ENCODE data around the gene IGF2BP3. TPM values are rescaled to one million over a fixed set of nuclear protein-coding genes. Genes with fewer than 3 reads are reported as not detected.

Gene IGF2BP3
- total RNA-seq, 4 donors from 2014 or later, result 0.15 TPM; not detected in 3

- intact Hi-C loops (cut with DNase I; ENCODE audit: low total_unique reads), result no loop called here
- WGBS, 2 donors, result 77 to 82% methylated on average over 3 of the region's 3 CpGs
- TF ChIP-seq POLR2A (IDR thresholded peaks at IDR 0.05), result no peak
- no peak for TF ChIP-seq CTCF (IDR thresholded peaks at IDR 0.05)
- no peak for DNase-seq (ENCODE audit: low spot score in 2 of 2)
- H3K4me3 ChIP-seq (ENCODE audit: low read depth, poor library complexity, severe bottlenecking), result no peak overlapping the region
These were observed 12.2 kb downstream of the IGF2BP3 start for GRCh38 chr7:23458044-23458443.

GRCh38 chr7:23456093-23456492, 14.2 kb downstream of the IGF2BP3 start:
- no peak overlapping the region for H3K4me3 ChIP-seq (ENCODE audit: low read depth, poor library complexity, severe bottlenecking)
- TF ChIP-seq CTCF (IDR thresholded peaks at IDR 0.05), result no peak
- TF ChIP-seq POLR2A (IDR thresholded peaks at IDR 0.05), result no peak
- 90 to 91% methylated on average over 3 of the region's 3 CpGs for WGBS, 2 donors
- intact Hi-C loops (cut with DNase I; ENCODE audit: low total_unique reads), result no loop called here
- no peak for DNase-seq (ENCODE audit: low spot score in 2 of 2)

GRCh38 chr7:23454881-23455526, 15.3 kb downstream of the IGF2BP3 start:
- intact Hi-C loops (cut with DNase I; ENCODE audit: low total_unique reads), result no loop called here
- H3K4me3 ChIP-seq (ENCODE audit: low read depth, poor library complexity, severe bottlenecking), result no peak overlapping the region
- TF ChIP-seq POLR2A (IDR thresholded peaks at IDR 0.05), result no peak
- TF ChIP-seq CTCF (IDR thresholded peaks at IDR 0.05), result no peak
- WGBS, 2 donors, result 84 to 89% methylated on average over 5 of the region's 5 CpGs
- DNase-seq (ENCODE audit: low spot score in 2 of 2), result no peak

- TF ChIP-seq POLR2A (IDR thresholded peaks at IDR 0.05), result no peak
- TF ChIP-seq CTCF (IDR thresholded peaks at IDR 0.05), result no peak
- intact Hi-C loops (cut with DNase I; ENCODE audit: low total_unique reads), result no loop called here
- no peak overlapping the region for H3K4me3 ChIP-seq (ENCODE audit: low read depth, poor library complexity, severe bottlenecking)
- DNase-seq (ENCODE audit: low spot score in 2 of 2), result no peak
- 76 to 82% methylated on average over 6 of the region's 6 CpGs for WGBS, 2 donors
These were observed 19.8 kb downstream of the IGF2BP3 start for GRCh38 chr7:23450518-23450917.

GRCh38 chr7:23449941-23450340, 20.4 kb downstream of the IGF2BP3 start:
- H3K4me3 ChIP-seq (ENCODE audit: low read depth, poor library complexity, severe bottlenecking), result no peak overlapping the region
- no peak for DNase-seq (ENCODE audit: low spot score in 2 of 2)
- TF ChIP-seq CTCF (IDR thresholded peaks at IDR 0.05) (no peak), POLR2A (IDR thresholded peaks at IDR 0.05) (no peak)
- intact Hi-C loops (cut with DNase I; ENCODE audit: low total_unique reads), result no loop called here
- WGBS, 2 donors, result 83 to 86% methylated on average over 3 of the region's 3 CpGs

- 86 to 88% methylated on average over 5 of the region's 5 CpGs for WGBS, 2 donors
- DNase-seq (ENCODE audit: low spot score in 2 of 2), result no peak
- no peak overlapping the region for H3K4me3 ChIP-seq (ENCODE audit: low read depth, poor library complexity, severe bottlenecking)
- TF ChIP-seq CTCF (IDR thresholded peaks at IDR 0.05), result no peak
- TF ChIP-seq POLR2A (IDR thresholded peaks at IDR 0.05), result no peak
- intact Hi-C loops (cut with DNase I; ENCODE audit: low total_unique reads), result no loop called here
These were observed 25.0 kb downstream of the IGF2BP3 start for GRCh38 chr7:23445326-23445725.
